ENCODE measurements around the gene NFKBIE. TPM values are rescaled to one million over a fixed set of nuclear protein-coding genes. Genes with fewer than 3 reads are reported as not detected.

Gene NFKBIE
- total RNA-seq, 1 experiment from 2014 or later: 24.9 TPM

DNA sequence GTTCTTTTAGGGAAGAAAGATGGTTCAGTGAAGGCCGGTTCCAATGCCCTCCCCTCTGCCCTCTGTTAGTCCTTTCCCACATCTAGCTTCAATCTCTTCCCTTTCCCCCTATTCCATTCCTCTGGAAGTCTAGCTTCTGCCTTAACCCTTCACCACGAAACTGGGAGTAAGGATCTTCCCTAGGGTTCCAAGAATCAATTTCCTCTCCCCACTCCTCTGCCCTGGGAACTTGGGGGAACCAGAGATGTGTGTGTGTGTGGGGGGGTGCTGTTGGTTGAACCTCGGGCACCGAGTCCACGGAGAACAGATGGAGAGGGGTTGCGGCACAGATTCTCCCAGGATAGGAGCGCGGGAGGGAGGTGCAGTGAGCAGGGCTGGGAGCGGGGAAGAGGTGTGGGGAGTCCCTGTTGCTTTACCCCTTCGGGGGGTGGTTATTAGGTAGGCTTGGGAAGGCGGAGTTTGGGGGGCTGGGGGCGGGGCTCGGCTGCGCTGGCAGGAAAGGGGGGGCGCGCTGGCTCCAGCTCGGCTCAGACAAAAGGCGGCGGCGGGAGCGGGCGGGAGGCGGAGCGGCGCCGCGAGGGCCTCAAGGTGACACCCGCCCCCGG lies 4.7 kb upstream of the NFKBIE start, which contains the start of gene TMEM151B:
TSS of gene TMEM151B (plus strand) at position 530 of the 605 bp plus-strand sequence. CDS start 293 bp downstream, outside the sequence.
- ChIA-PET CTCF (interaction anchor here (1.0 kb wide), 1 partner anchor 35 kb away, joined by 3 read pairs; no protein-coding TSS in a partner anchor), POLR2A (interaction anchor here (0.6 kb wide), 1 partner anchor 51 kb away, joined by 4 read pairs; no protein-coding TSS in a partner anchor)
- in situ Hi-C loops (cut with HindIII; ENCODE audit: low pct_unique_long_range_greater_than_20kb, low sequenced_read_pairs) (no loop called here), intact Hi-C loops (cut with micrococcal nuclease; ENCODE audit: unreplicated experiment) (loop anchor here (2.0 kb wide), 1 partner anchor 35 kb away; no protein-coding TSS in a partner anchor)
- no peaks in the 10 kb centered on the region for H3K4me1 ChIP-seq (ENCODE audit: control insufficient read depth, insufficient read depth, low read length)
- TF ChIP-seq TCF7L2 (IDR thresholded peaks at IDR 0.05; ENCODE audit: low read depth, low read length): no peak
- no peak for TF ChIP-seq REST (IDR thresholded peaks at IDR 0.05; ENCODE audit: insufficient read depth in 1 of 2, low read depth in 2 of 2, low read length in 1 of 2)
- TF ChIP-seq CTCF (IDR thresholded peaks at IDR 0.05): no peak
- TF ChIP-seq POLR2AphosphoS5 (IDR thresholded peaks at IDR 0.05; ENCODE audit: low read depth, low read length): no peak
- no peak for TF ChIP-seq SIN3A (IDR thresholded peaks at IDR 0.05; ENCODE audit: borderline replicate concordance, insufficient read depth, low read depth, low read length)
- no peak within 1 kb of the TSS for H3K27ac ChIP-seq (ENCODE audit: low read length)
- H3K4me3 ChIP-seq (ENCODE audit: low read depth in 2 of 2, low read length in 2 of 2): peak within 1 kb of the TSS; percentile 4 to 21; a peak in 3 of 4 replicates
- H3K36me3 ChIP-seq (ENCODE audit: control insufficient read depth, insufficient read depth, low read length): no peaks in the 10 kb centered on the region; the same call in 1 of the 2 replicates
- ATAC-seq (no peak), DNase-seq (ENCODE audit: low read depth, low spot score) (no peak)
- no TSS peak for BruUV-seq (replicated peaks)
- H3K27me3 ChIP-seq (ENCODE audit: control insufficient read depth, insufficient read depth, low read length): peaks cover 16% of the 10 kb centered on the region
- H3K9me3 ChIP-seq (ENCODE audit: control insufficient read depth, insufficient read depth, low read depth, low read length): no peaks in the 10 kb centered on the region

GRCh38 chr6:44269178-44269920 lies 4.0 kb upstream of the NFKBIE start:
- H3K36me3 ChIP-seq (ENCODE audit: control insufficient read depth, insufficient read depth, low read length): no peaks in the 10 kb centered on the region; the same call in 1 of the 2 replicates
- no peaks in the 10 kb centered on the region for H3K9me3 ChIP-seq (ENCODE audit: control insufficient read depth, insufficient read depth, low read depth, low read length)
- ATAC-seq (no peak), DNase-seq (ENCODE audit: low read depth, low spot score) (no peak)
- no peaks in the 10 kb centered on the region for H3K4me1 ChIP-seq (ENCODE audit: control insufficient read depth, insufficient read depth, low read length)
- in situ Hi-C loops (cut with HindIII; ENCODE audit: low pct_unique_long_range_greater_than_20kb, low sequenced_read_pairs): no loop called here
- H3K27me3 ChIP-seq (ENCODE audit: control insufficient read depth, insufficient read depth, low read length): peaks cover 16% of the 10 kb centered on the region
- BruUV-seq (replicated peaks): no TSS peak
- TF ChIP-seq POLR2AphosphoS5 (IDR thresholded peaks at IDR 0.05; ENCODE audit: low read depth, low read length): no peak
- no peak for TF ChIP-seq TCF7L2 (IDR thresholded peaks at IDR 0.05; ENCODE audit: low read depth, low read length)
- no peak for TF ChIP-seq CTCF (IDR thresholded peaks at IDR 0.05)
- TF ChIP-seq SIN3A (IDR thresholded peaks at IDR 0.05; ENCODE audit: borderline replicate concordance, insufficient read depth, low read depth, low read length): no peak
- no peak for TF ChIP-seq REST (IDR thresholded peaks at IDR 0.05; ENCODE audit: insufficient read depth in 1 of 2, low read depth in 2 of 2, low read length in 1 of 2)
- H3K4me3 ChIP-seq (ENCODE audit: low read depth in 2 of 2, low read length in 2 of 2): no peak overlapping the region
- intact Hi-C loops (cut with micrococcal nuclease; ENCODE audit: unreplicated experiment): loop anchor here (2.0 kb wide), 1 partner anchor 35 kb away; no protein-coding TSS in a partner anchor
- ChIA-PET POLR2A (no interaction called here), CTCF (interaction anchor here (0.8 to 2.0 kb wide), 5 partner anchors 36 to 68 kb away, joined by 3 to 18 read pairs (median 7); partner anchors contain the start of gene AARS2)
- H3K27ac ChIP-seq (ENCODE audit: low read length): no peak overlapping the region

Measured in Panc1 (cell line).